GM10266 (cell line): Measurements from ENCODE around the gene CHCHD3.
"Not testable (repeated sequence)": the region's sequence is repeated elsewhere in the genome, so short reads cannot be mapped to it uniquely, and the experiment has no call there.

Experiments
- DNase-seq: peaks from one replicate; pipeline ENCODE4 v3.0.0; 2012; ENCODE audit errors: extremely low spot score
- CTCF ChIP-seq: IDR thresholded peaks from 2 replicates; pipeline ENCODE4 v1.5.1; 2012; ENCODE audit warnings: mild to moderate bottlenecking, low read depth; ENCODE audit not compliant: control insufficient read depth, insufficient read depth; ENCODE audit errors: missing control alignments

Gene CHCHD3

GRCh38 chr7:132933072-132933458 lies 148.8 kb downstream of the CHCHD3 start:
- no peak for DNase-seq
- TF ChIP-seq CTCF, result no peak

- DNase-seq, result no peak
- no peak for TF ChIP-seq CTCF
Observed at GRCh38 chr7:132932296-132933071, 149.4 kb downstream of the CHCHD3 start.

GRCh38 chr7:132930881-132931280 lies 151.0 kb downstream of the CHCHD3 start:
- no peak for DNase-seq
- TF ChIP-seq CTCF, result peak; percentile 29

- DNase-seq, result not testable (repeated sequence)
Observed at GRCh38 chr7:132929944-132930343, 151.9 kb downstream of the CHCHD3 start.

GRCh38 chr7:132919771-132920170 lies 162.1 kb downstream of the CHCHD3 start:
- TF ChIP-seq CTCF, result no peak
- DNase-seq, result no peak

- no peak for TF ChIP-seq CTCF
- DNase-seq, result no peak
Observed at GRCh38 chr7:132915647-132916046, 166.2 kb downstream of the CHCHD3 start.

GRCh38 chr7:132910657-132911056 lies 171.2 kb downstream of the CHCHD3 start:
- TF ChIP-seq CTCF, result no peak
- DNase-seq, result no peak
